HFF-Myc (cell line): Measurements from ENCODE around the gene PKD2L1.
"Not testable (repeated sequence)": the region's sequence is repeated elsewhere in the genome, so short reads cannot be mapped to it uniquely, and the experiment has no call there.

ENCODE experiments used
- DNase-seq: peaks from one replicate; pipeline ENCODE4 v3.0.0-alpha.2; 2011; ENCODE audit warnings: low read depth; ENCODE audit errors: extremely low read depth
- H3K4me3 ChIP-seq: replicated peaks from 2 replicates; pipeline ENCODE4 v1.5.1; 2011; ENCODE audit warnings: low read depth, mild to moderate bottlenecking, control low read depth, low read length
- CTCF ChIP-seq: IDR thresholded peaks from 2 replicates; pipeline ENCODE4 v1.5.1; 2012; ENCODE audit warnings: mild to moderate bottlenecking, low read depth, low read length, control low read depth; ENCODE audit errors: missing control alignments

PKD2L1 gene

GRCh38 chr10:100286051-100287033, 43.7 kb downstream of the PKD2L1 start, which contains the start of gene BLOC1S2:
Gene BLOC1S2 (minus strand): TSS chr10:100286680. CDS start chr10:100286659, 21 bp downstream.
- peak; percentile 62 for DNase-seq
- no peak for TF ChIP-seq CTCF
- peak within 1 kb of the TSS; percentile 91 for H3K4me3 ChIP-seq

- DNase-seq: not testable (repeated sequence)
- H3K4me3 ChIP-seq: peak overlapping the region; percentile 91
Observed at GRCh38 chr10:100285326-100285725, 44.7 kb downstream of the PKD2L1 start.

- no peak for DNase-seq
- no peak overlapping the region for H3K4me3 ChIP-seq
- no peak for TF ChIP-seq CTCF
Observed at GRCh38 chr10:100282907-100283306, 47.1 kb downstream of the PKD2L1 start.

- H3K4me3 ChIP-seq, DNase-seq: not testable (repeated sequence)
Observed at GRCh38 chr10:100276971-100277370, 53.1 kb downstream of the PKD2L1 start.

GRCh38 chr10:100267239-100268104, 62.6 kb downstream of the PKD2L1 start, which contains the start of gene CWF19L1:
Gene CWF19L1 (minus strand): TSS chr10:100267638. CDS start chr10:100267593, 45 bp downstream.
- no peak for TF ChIP-seq CTCF
- H3K4me3 ChIP-seq: peak within 1 kb of the TSS; percentile 100
- DNase-seq: peak; percentile 70

GRCh38 chr10:100265821-100266485, 64.1 kb downstream of the PKD2L1 start:
- no peak for TF ChIP-seq CTCF
- no peak for DNase-seq
- peak overlapping the region; percentile 100 for H3K4me3 ChIP-seq

- DNase-seq: no peak
- TF ChIP-seq CTCF: no peak
- H3K4me3 ChIP-seq: no peak overlapping the region
Observed at GRCh38 chr10:100254191-100254590, 75.8 kb downstream of the PKD2L1 start.
